Activated CD8-positive, alpha-beta T cell treated with anti-CD3 and anti-CD28 coated beads for 36 hours (primary cell): ENCODE data around the gene KCNMB3. TPM values are rescaled to one million over a fixed set of nuclear protein-coding genes. Genes with fewer than 3 reads are reported as not detected.

Experiments used
- ATAC-seq: fragments of 200-7000 bp; cut with Tn5 transposase; one replicate; pipeline ENCODE4 v1.10.0; 2021; ENCODE audit warnings: mild to moderate bottlenecking, moderate library complexity
- CTCF ChIA-PET: fragments of 350-600 bp; sonication (Branson Sonifier 250); formaldehyde crosslinking; loops from one replicate; lab custom pipeline; 2021; ENCODE audit warnings: antibody characterized with exemption; lab: Charles Lee
- POLR2A ChIA-PET: fragments of 350-600 bp; sonication (Branson Sonifier 250); formaldehyde crosslinking; loops from one replicate; lab custom pipeline; 2021; ENCODE audit warnings: antibody characterized with exemption; lab: Charles Lee
- DNase-seq: peaks from one replicate; pipeline ENCODE4 v3.0.0-alpha.2; 2020
- H3K27ac Mint-ChIP-seq: one replicate; pipeline ENCODE4 v1.8.0; 2021; ENCODE audit warnings: mild to moderate bottlenecking, mixed read lengths
- H3K27me3 Mint-ChIP-seq: one replicate; pipeline ENCODE4 v1.8.0; 2021; ENCODE audit warnings: mixed read lengths
- H3K36me3 Mint-ChIP-seq: one replicate; pipeline ENCODE4 v1.8.0; 2021; ENCODE audit warnings: low read depth, mixed read lengths
- H3K4me1 Mint-ChIP-seq: one replicate; pipeline ENCODE4 v1.8.0; 2021; ENCODE audit warnings: low read depth, mixed read lengths
- H3K4me3 Mint-ChIP-seq: one replicate; pipeline ENCODE4 v1.8.0; 2021; ENCODE audit warnings: mild to moderate bottlenecking, moderate library complexity, mixed read lengths
- H3K9me3 Mint-ChIP-seq: one replicate; pipeline ENCODE4 v1.8.0; 2021; ENCODE audit warnings: mixed read lengths
- CTCF ChIP-seq: fragments of 200-600 bp; IDR thresholded peaks from one replicate; pipeline ENCODE4 v1.8.0; 2022; ENCODE audit warnings: antibody characterized with exemption, mild to moderate bottlenecking
- intact Hi-C: fragments of 100-400 bp; cut with micrococcal nuclease; formaldehyde crosslinking; loops from one replicate; pipeline ENCODE4 v1.10.0; 2022
- total RNA-seq, 2 experiments: library from RNA; stranded (reverse); gene quantifications; one replicate each; pipeline ENCODE4 v1.2.3, GENCODE V29; 2021

Gene KCNMB3
- total RNA-seq, 2 experiments from 2014 or later: 0.34 TPM

- ChIA-PET CTCF (interaction anchor here (3.6 kb wide), 1 partner anchor 11 kb away, joined by 12 read pairs; no protein-coding TSS in a partner anchor), POLR2A (interaction anchor here (0.7 to 1.3 kb wide), 2 partner anchors 15 to 47 kb away, joined by 3 to 4 read pairs; partner anchors contain the start of gene PIK3CA)
- Mint-ChIP-seq H3K9me3 (no peaks in the 10 kb centered on the region), H3K27ac (no peak overlapping the region), H3K4me1 (peaks cover 40% of the 10 kb centered on the region), H3K27me3 (no peaks in the 10 kb centered on the region), H3K36me3 (peaks cover 7% of the 10 kb centered on the region), H3K4me3 (no peak overlapping the region)
- intact Hi-C loops: no loop called here
- TF ChIP-seq CTCF: no peak
- ATAC-seq (peak; percentile 64), DNase-seq (peak; percentile 31)
Measured at GRCh38 chr3:179196098-179196497, 54.8 kb downstream of the KCNMB3 start.

- H3K27ac Mint-ChIP-seq: no peak overlapping the region
- intact Hi-C loops: no loop called here
Measured at GRCh38 chr3:179194931-179195330, 56.0 kb downstream of the KCNMB3 start.

More at GRCh38 chr3:179194931-179195330, 56.0 kb downstream of the KCNMB3 start:
- Mint-ChIP-seq H3K4me3 (no peak overlapping the region), H3K36me3 (peaks cover 3% of the 10 kb centered on the region), H3K4me1 (peaks cover 45% of the 10 kb centered on the region), H3K9me3 (no peaks in the 10 kb centered on the region), H3K27me3 (no peaks in the 10 kb centered on the region)
- ATAC-seq: no peak
- CTCF ChIA-PET: interaction anchor here (0.9 to 3.6 kb wide), 2 partner anchors 9 to 10 kb away, joined by 3 to 12 read pairs; no protein-coding TSS in a partner anchor
- DNase-seq: no peak
- POLR2A ChIA-PET: interaction anchor here (1.3 kb wide), 1 partner anchor 46 kb away, joined by 4 read pairs; the partner anchor contains the start of gene PIK3CA
- no peak for TF ChIP-seq CTCF

Other genes starting within 250 kb of the KCNMB3 start
- 10 to 100 TPM; 14.6 to 15.9 TPM for gene ZMAT3, start 179.3 kb downstream of the KCNMB3 start, total RNA-seq
- gene PIK3CA, start 102.8 kb downstream of the KCNMB3 start, total RNA-seq: 10 to 100 TPM; 14.1 to 20.8 TPM
- gene ZNF639, start 71.9 kb upstream of the KCNMB3 start, total RNA-seq: 10 to 100 TPM; 35.1 to 35.4 TPM
- gene MFN1, start 96.6 kb upstream of the KCNMB3 start, total RNA-seq: 10 to 100 TPM; 31.9 to 34.8 TPM
- gene GNB4, start 200.4 kb upstream of the KCNMB3 start, total RNA-seq: 1 to 10 TPM; 1.1 to 1.3 TPM